ENCODE results near the gene ALPL. TPM values are rescaled to one million over a fixed set of nuclear protein-coding genes. Genes with fewer than 3 reads are reported as not detected.

ALPL gene
- total and polyA plus RNA-seq, 9 of the 15 experiments (the other 6 are each of a cell fraction or from before 2014, with no cell fraction given), result 0.04 to 0.38 (median 0.18) TPM; not detected in 4

DNA sequence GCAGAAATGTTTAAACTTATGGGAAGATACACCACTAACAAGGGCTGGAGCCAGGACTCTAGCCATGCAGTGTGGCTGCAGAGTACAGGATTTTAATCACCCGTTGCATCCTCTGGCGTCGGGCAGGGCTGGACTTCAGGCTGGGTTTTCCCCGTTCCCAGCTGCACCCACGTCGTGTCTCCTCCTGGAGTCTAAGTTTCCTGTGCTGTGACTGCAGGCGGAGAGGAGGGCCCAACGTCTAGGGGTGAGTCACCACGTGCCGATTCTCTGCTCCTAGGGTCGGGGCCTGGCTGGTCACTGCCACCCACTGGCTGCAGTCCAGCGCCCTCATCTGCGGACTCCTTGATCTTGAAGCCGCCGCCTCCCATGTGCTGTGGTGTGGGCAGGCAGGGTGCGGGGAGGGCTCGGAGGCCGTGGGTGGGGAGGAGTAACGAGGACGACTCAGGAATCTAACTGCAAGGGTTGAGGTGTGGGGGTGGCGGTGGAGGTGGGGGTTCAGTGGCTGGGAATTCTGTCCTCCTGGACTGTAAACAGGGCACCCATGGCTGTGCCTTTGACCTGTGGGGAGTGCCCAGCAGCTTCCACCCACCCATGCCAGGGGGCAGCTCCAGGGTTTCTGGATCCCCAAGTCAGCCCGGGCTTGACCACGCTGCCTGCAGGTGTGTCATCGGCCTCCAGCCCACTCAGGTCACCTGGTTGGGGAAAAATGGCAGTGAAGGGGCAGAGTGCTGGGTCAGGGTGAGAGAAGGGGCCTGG lies 77.8 kb downstream of the ALPL start (continued):
- TF ChIP-seq, protein P1, sequence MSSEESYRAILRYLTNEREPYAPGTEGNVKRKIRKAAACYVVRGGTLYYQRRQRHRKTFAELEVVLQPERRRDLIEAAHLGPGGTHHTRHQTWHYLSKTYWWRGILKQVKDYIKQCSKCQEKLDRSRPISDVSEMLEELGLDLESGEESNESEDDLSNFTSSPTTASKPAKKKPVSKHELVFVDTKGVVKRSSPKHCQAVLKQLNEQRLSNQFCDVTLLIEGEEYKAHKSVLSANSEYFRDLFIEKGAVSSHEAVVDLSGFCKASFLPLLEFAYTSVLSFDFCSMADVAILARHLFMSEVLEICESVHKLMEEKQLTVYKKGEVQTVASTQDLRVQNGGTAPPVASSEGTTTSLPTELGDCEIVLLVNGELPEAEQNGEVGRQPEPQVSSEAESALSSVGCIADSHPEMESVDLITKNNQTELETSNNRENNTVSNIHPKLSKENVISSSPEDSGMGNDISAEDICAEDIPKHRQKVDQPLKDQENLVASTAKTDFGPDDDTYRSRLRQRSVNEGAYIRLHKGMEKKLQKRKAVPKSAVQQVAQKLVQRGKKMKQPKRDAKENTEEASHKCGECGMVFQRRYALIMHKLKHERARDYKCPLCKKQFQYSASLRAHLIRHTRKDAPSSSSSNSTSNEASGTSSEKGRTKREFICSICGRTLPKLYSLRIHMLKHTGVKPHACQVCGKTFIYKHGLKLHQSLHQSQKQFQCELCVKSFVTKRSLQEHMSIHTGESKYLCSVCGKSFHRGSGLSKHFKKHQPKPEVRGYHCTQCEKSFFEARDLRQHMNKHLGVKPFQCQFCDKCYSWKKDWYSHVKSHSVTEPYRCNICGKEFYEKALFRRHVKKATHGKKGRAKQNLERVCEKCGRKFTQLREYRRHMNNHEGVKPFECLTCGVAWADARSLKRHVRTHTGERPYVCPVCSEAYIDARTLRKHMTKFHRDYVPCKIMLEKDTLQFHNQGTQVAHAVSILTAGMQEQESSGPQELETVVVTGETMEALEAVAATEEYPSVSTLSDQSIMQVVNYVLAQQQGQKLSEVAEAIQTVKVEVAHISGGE (CRISPR knock-in tag; IDR thresholded peaks at IDR 0.05), result no peak
- TF ChIP-seq NR2C2 (CRISPR knock-in tag; IDR thresholded peaks at IDR 0.05) (peak; percentile 73; the same call in 1 of the 2 replicates), NR2C2 (tag; IDR thresholded peaks at IDR 0.05) (no peak; the same call in 1 of the 2 replicates), SRSF7 (optimal IDR thresholded peaks at IDR 0.05; ENCODE audit: low read depth, low read length) (no peak), ZNF41 (CRISPR knock-in tag; conservative IDR thresholded peaks at IDR 0.05) (no peak), CREM (IDR thresholded peaks at IDR 0.05; ENCODE audit: low read depth) (peak; percentile 45; the same call in 1 of the 2 replicates), ZNF589 (CRISPR knock-in tag; IDR thresholded peaks at IDR 0.05; ENCODE audit: low read depth) (no peak), NELFE (IDR thresholded peaks at IDR 0.05; ENCODE audit: insufficient read depth, insufficient read length) (no peak), MYC (IDR thresholded peaks at IDR 0.05; ENCODE audit: low read depth, low read length) (peak; percentile 52; the same call in 1 of the 2 replicates), MYC (CRISPR knock-in tag; IDR thresholded peaks at IDR 0.05; ENCODE audit: borderline replicate concordance, low read depth) (no peak), MAFK (IDR thresholded peaks at IDR 0.05; ENCODE audit: low read length) (no peak), RAD21 (CRISPR knock-in tag; conservative IDR thresholded peaks at IDR 0.05 in 1 of 2, IDR thresholded peaks at IDR 0.05 in 1 of 2) (peak in 1 of 2 experiments; percentile 29; a peak in 2 of 4 replicates), FOSL1 (tag; conservative IDR thresholded peaks at IDR 0.05) (peak; percentile 83), ZSCAN32 (CRISPR knock-in tag; IDR thresholded peaks at IDR 0.05) (no peak)
- TF ChIP-seq, protein P2, sequence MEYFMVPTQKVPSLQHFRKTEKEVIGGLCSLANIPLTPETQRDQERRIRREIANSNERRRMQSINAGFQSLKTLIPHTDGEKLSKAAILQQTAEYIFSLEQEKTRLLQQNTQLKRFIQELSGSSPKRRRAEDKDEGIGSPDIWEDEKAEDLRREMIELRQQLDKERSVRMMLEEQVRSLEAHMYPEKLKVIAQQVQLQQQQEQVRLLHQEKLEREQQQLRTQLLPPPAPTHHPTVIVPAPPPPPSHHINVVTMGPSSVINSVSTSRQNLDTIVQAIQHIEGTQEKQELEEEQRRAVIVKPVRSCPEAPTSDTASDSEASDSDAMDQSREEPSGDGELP (CRISPR knock-in tag; IDR thresholded peaks at IDR 0.05; ENCODE audit: borderline replicate concordance), result peak; percentile 66; the same call in 1 of the 2 replicates
- TF ChIP-seq, protein P3, sequence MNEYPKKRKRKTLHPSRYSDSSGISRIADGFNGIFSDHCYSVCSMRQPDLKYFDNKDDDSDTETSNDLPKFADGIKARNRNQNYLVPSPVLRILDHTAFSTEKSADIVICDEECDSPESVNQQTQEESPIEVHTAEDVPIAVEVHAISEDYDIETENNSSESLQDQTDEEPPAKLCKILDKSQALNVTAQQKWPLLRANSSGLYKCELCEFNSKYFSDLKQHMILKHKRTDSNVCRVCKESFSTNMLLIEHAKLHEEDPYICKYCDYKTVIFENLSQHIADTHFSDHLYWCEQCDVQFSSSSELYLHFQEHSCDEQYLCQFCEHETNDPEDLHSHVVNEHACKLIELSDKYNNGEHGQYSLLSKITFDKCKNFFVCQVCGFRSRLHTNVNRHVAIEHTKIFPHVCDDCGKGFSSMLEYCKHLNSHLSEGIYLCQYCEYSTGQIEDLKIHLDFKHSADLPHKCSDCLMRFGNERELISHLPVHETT (CRISPR knock-in tag; conservative IDR thresholded peaks at IDR 0.05 in 1 of 2, IDR thresholded peaks at IDR 0.05 in 1 of 2), result no peak
- TF ChIP-seq, protein P4, sequence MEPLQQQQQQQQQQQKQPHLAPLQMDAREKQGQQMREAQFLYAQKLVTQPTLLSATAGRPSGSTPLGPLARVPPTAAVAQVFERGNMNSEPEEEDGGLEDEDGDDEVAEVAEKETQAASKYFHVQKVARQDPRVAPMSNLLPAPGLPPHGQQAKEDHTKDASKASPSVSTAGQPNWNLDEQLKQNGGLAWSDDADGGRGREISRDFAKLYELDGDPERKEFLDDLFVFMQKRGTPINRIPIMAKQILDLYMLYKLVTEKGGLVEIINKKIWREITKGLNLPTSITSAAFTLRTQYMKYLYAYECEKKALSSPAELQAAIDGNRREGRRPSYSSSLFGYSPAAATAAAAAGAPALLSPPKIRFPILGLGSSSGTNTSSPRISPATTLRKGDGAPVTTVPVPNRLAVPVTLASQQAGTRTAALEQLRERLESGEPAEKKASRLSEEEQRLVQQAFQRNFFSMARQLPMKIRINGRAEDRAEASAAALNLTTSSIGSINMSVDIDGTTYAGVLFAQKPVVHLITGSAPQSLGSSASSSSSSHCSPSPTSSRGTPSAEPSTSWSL (CRISPR knock-in tag; IDR thresholded peaks at IDR 0.05; ENCODE audit: borderline replicate concordance), result no peak
